ENCODE data around the gene GBP3.
"Not testable (repeated sequence)": the region's sequence is repeated elsewhere in the genome, so short reads cannot be mapped to it uniquely, and the experiment has no call there.

GBP3 gene

DNA sequence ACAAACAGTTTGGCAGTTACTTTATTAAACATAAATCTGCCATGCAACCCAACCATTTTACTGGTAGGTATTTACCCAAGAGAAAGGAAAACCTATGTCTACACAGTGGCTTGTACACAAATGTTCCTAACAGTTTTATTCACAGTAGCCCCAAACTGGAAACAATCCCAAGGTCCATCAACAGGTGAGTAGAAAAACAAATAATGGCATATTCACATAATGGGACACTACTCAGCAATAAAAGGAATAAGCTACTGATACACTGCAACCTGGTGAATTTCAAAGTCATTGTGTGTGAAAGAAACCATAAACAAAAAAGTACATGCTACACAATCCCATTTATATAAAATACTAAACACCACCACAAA lies 42.9 kb downstream of the GBP3 start:
- in situ Hi-C loops (cut with MboI; ENCODE audit: low sequenced_read_pairs), result no loop called here

DNA sequence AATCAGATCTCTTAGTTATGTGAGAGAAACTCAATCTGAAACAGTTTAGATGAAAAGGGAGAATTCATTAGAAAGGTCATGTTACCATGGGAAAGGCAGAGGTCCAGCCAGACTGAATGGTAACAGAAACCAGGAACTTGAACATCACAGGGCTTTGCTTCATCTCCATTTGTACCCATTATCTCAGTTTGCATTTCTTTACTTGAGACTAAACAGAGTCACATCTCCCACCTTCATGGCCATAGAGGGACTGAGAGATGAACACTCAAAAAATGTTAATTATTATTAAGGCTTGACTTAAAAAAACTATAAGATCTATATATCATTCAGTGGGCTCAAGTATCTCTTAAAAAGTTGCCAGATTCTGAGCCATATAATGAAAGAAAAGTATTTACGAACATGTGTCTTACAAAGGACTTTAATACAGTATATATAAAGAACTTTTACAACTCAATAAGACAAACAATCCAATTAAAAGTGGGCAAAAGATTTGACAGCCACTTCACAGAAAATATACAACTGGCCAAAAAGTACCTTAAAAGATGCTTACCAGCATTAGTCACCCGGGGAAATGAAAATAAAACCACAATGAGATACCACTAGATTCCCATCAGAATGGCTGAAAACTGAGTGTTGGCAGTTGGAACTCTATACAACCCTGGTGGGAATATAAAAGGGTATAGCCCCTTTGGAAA lies 43.5 kb downstream of the GBP3 start:
- in situ Hi-C loops (cut with MboI; ENCODE audit: low sequenced_read_pairs), result no loop called here

DNA sequence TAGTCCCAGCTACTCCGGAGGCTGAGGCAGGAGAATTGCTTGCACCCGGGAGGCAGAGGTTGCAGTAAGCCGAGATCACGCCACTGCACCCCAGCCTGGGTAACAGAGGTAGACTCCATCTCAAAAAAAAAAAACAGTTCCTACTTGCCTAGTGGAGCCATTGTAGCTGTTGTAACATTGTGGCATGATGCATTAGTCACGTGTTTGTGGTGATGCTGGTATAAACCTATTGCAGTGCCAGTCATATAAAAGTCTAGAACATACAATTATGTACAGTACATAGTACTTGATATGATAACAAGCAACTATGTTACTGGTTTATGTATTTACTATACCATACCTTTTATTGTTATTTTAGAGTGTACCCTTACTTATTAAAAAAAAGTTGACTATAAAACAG lies 46.4 kb downstream of the GBP3 start:
- in situ Hi-C loops (cut with MboI; ENCODE audit: low sequenced_read_pairs), result no loop called here

DNA sequence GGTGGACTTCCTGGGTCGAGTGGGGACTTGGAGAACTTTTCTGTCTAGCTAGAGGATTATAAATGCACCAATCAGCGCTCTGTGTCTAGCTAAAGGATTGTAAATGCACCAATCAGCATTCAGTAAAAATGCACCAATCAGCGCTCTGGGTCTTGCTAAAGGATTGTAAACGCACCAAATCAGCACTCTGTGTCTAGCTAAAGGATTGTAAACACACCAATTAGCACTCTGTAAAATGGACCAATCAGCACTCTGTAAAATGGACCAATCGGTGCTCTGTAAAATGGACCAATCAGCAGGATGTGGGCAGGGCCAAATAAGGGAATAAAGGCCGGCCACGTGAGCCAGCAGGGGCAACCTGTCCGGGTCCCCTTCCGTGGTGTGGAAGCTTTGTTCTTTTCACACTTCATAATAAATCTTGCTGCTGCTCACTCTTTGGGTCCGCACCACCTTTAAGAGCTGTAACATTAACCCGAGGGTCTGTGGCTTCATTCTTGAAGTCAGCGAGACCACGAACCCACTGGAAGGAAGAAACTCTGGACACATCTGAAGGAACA lies 48.0 kb downstream of the GBP3 start:
- in situ Hi-C loops (cut with MboI; ENCODE audit: low sequenced_read_pairs), result not testable (repeated sequence)

DNA sequence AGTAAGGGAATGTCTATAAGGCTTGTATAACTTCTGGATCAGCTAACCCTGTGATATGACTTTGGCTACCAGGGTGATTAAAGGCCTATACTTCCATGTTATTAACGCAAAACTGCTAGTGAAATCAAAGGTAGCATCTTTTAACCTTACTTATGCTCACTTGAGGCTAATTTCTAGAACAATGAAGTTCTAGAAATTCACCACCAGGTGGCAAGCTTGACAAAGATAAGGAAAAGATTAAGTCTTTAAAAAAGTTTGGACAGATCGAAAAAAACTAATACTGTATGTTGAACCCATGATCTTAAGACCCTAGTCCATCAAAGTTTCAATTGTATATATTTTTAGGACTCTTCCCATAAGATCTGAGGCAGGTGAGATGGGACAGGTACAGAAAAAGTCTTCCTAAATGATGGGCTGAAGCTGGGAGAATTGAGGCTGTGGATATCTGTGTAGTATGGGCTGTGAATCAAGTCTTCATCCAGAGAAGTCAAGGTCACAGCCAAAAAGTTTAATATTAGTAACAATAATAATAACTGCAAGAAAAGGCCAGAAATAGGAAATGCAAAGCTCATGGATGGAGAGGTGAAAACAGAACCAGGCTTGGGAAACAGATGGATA lies 49.0 kb downstream of the GBP3 start:
- in situ Hi-C loops (cut with MboI; ENCODE audit: low sequenced_read_pairs), result no loop called here

DNA sequence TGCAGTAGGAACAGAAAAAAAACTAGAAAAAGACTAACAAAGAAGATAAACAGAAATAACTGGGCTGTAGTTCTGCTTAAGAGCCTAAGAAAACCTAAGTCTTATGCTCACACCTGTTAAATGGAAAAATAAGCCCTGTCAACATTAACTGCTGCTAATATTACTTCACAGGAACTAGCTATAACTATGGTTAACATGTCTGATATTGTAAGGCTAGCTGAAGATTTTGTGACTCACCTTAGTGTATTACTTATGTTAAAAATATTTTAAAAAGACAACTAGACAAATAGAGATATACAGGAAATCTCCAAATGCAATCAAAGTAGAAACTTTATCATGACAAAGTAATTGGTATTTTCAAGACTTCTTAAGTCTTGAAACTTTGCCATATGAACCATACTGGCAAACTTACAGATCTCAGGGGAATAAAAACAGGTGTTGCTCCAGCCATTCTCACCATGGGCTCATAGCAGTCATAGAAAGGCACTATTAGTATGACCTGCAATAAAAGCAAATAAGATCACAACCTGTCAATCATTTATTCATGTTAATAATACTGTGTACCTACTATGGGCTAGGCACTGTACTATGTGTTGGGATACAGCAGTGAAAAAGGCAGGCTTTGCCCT lies 60.9 kb downstream of the GBP3 start:
- in situ Hi-C loops (cut with MboI; ENCODE audit: low sequenced_read_pairs), result no loop called here

DNA sequence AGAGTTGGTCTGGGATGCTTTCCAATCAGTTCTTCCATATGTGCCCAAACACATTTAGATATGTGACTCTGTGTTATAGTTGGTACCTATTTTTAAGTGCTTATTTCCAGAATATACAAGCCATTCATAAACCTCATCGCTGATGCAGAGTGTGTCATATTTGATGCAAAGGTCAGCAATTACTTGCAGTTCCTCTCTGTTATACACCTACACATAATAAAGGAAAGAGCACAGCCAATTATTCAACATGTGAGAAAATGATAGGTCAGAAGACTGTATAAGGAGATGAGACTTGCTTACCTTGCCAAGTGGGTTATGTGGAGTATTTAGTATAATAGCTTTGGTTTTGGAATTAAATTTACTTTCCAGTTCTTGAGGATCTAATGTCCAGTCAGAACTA lies 61.6 kb downstream of the GBP3 start:
- in situ Hi-C loops (cut with MboI; ENCODE audit: low sequenced_read_pairs), result no loop called here

All from HL-60/S4 treated with retinoic acid at 250 ng/mL for 4 days and 3 days (cell line).